Esophagus muscularis mucosa (tissue), 3 donors: ENCODE data around the gene MAGI2.

Experiments used
- CTCF ChIP-seq, 3 experiments: fragments of 200-600 bp in 2 of 3; fragments of 450-650 bp in 1 of 3; sonication (generic) in 2 of 3; IDR thresholded peaks; one replicate each; pipeline ENCODE4 v1.5.1; 2017 to 2019; ENCODE audit warnings: antibody characterized with exemption in 3 of 3, mild to moderate bottlenecking in 2 of 3, moderate library complexity in 1 of 3
- POLR2A ChIP-seq: fragments of 450-650 bp; IDR thresholded peaks from one replicate; pipeline ENCODE4 v1.6.1; 2017; ENCODE audit warnings: antibody characterized with exemption, moderate library complexity, mild to moderate bottlenecking, low read depth
- POLR2AphosphoS5 ChIP-seq, 2 donors: sonication (generic); formaldehyde crosslinking; IDR thresholded peaks; one replicate each; pipeline ENCODE4 v1.6.1; 2017; ENCODE audit warnings: antibody characterized with exemption in 2 of 2

GRCh38 chr7:79091661-79092060 lies 361.8 kb downstream of the MAGI2 start:
- TF ChIP-seq CTCF (IDR thresholded peaks at IDR 0.05) (no peak), POLR2A (no peak), POLR2AphosphoS5 (IDR thresholded peaks at IDR 0.05) (no peak)
